ENCODE measurements around the gene RPS2.

The RPS2 gene

GRCh38 chr16:1919327-1919998, 45.2 kb downstream of the RPS2 start:
- DNase-seq (ENCODE audit: low read depth) = no peak
- no peak overlapping the region for H3K4me3 ChIP-seq (ENCODE audit: low read depth, low read length)
- TF ChIP-seq CTCF (IDR thresholded peaks at IDR 0.05; ENCODE audit: low read depth, low read length) (no peak), MYC (IDR thresholded peaks at IDR 0.05; ENCODE audit: low read depth, low read length) (no peak), POLR2A (IDR thresholded peaks at IDR 0.05; ENCODE audit: extremely low read depth, insufficient read length) (no peak), MAX (IDR thresholded peaks at IDR 0.05; ENCODE audit: low read depth, low read length) (no peak)

- no peak within 1 kb of the TSS for H3K4me3 ChIP-seq (ENCODE audit: low read depth, low read length)
- no peak for DNase-seq (ENCODE audit: low read depth)
- TF ChIP-seq MYC (IDR thresholded peaks at IDR 0.05; ENCODE audit: low read depth, low read length) (no peak), CTCF (IDR thresholded peaks at IDR 0.05; ENCODE audit: low read depth, low read length) (no peak), POLR2A (IDR thresholded peaks at IDR 0.05; ENCODE audit: extremely low read depth, insufficient read length) (no peak), MAX (IDR thresholded peaks at IDR 0.05; ENCODE audit: low read depth, low read length) (no peak)
Observed at GRCh38 chr16:1918351-1919326, 46.0 kb downstream of the RPS2 start, which contains the start of gene HS3ST6. HS3ST6 (minus strand) TSS chr16:1918415; CDS start chr16:1918323, 92 bp downstream.

- no peak for DNase-seq (ENCODE audit: low read depth)
- H3K4me3 ChIP-seq (ENCODE audit: low read depth, low read length) = no peak overlapping the region
- TF ChIP-seq POLR2A (IDR thresholded peaks at IDR 0.05; ENCODE audit: extremely low read depth, insufficient read length) = no peak
- no peak for TF ChIP-seq CTCF (IDR thresholded peaks at IDR 0.05; ENCODE audit: low read depth, low read length)
- no peak for TF ChIP-seq MYC (IDR thresholded peaks at IDR 0.05; ENCODE audit: low read depth, low read length)
- no peak for TF ChIP-seq MAX (IDR thresholded peaks at IDR 0.05; ENCODE audit: low read depth, low read length)
Observed at GRCh38 chr16:1917665-1918350, 46.8 kb downstream of the RPS2 start.

GRCh38 chr16:1917056-1917664, 47.5 kb downstream of the RPS2 start:
- no peak overlapping the region for H3K4me3 ChIP-seq (ENCODE audit: low read depth, low read length)
- DNase-seq (ENCODE audit: low read depth) = no peak
- TF ChIP-seq CTCF (IDR thresholded peaks at IDR 0.05; ENCODE audit: low read depth, low read length) (no peak), POLR2A (IDR thresholded peaks at IDR 0.05; ENCODE audit: extremely low read depth, insufficient read length) (no peak), MYC (IDR thresholded peaks at IDR 0.05; ENCODE audit: low read depth, low read length) (no peak), MAX (IDR thresholded peaks at IDR 0.05; ENCODE audit: low read depth, low read length) (no peak)

- TF ChIP-seq MAX (IDR thresholded peaks at IDR 0.05; ENCODE audit: low read depth, low read length) = no peak
- TF ChIP-seq CTCF (IDR thresholded peaks at IDR 0.05; ENCODE audit: low read depth, low read length) = no peak
- TF ChIP-seq MYC (IDR thresholded peaks at IDR 0.05; ENCODE audit: low read depth, low read length) = no peak
- no peak for TF ChIP-seq POLR2A (IDR thresholded peaks at IDR 0.05; ENCODE audit: extremely low read depth, insufficient read length)
- no peak for DNase-seq (ENCODE audit: low read depth)
- H3K4me3 ChIP-seq (ENCODE audit: low read depth, low read length) = no peak overlapping the region
Observed at GRCh38 chr16:1916640-1916990, 48.0 kb downstream of the RPS2 start.
